Measurements from ENCODE around the gene DES.
"Not testable (repeated sequence)": the region's sequence is repeated elsewhere in the genome, so short reads cannot be mapped to it uniquely, and the experiment has no call there.

DES gene

DNA sequence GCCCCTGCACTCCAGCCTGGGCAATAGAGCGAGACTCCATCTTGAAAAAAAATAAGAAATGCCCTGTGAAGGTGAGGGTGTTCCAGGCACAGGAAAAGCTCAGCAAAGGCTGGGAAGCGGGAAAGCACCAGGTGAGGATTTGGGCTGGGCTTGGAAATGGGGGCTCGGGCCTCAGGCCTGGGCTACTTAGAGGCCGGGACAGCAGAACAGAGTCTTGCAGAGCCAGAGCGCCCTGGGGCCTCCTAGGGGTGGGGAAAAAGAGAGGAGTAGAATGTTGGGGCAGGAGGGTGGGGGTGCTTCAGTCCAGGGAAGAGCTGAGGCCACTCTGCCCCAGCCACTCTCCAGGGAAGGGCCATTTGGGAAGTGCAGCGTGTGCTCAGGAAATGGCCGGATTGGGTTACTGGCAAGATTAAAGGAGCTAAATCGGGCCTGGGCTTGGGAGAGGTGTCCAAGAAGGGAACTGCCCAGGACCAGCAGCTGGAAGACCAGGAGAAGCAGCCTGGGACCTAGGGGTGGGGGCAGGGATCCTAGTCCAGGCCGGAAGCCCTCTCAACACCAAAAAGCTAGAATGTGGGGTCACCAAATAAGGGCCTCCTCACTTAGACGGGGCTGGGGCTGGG is 13.8 kb upstream of the DES start:
- no peak overlapping the region for H3K27ac ChIP-seq
- CTCF ChIA-PET = interaction anchor here (0.5 to 5.4 kb wide), 6 partner anchors 44 to 316 kb away, joined by 3 to 96 read pairs (median 4); no protein-coding TSS in a partner anchor
- DNase-seq (ENCODE audit: low spot score) = no peak
- TF ChIP-seq, protein P1, sequence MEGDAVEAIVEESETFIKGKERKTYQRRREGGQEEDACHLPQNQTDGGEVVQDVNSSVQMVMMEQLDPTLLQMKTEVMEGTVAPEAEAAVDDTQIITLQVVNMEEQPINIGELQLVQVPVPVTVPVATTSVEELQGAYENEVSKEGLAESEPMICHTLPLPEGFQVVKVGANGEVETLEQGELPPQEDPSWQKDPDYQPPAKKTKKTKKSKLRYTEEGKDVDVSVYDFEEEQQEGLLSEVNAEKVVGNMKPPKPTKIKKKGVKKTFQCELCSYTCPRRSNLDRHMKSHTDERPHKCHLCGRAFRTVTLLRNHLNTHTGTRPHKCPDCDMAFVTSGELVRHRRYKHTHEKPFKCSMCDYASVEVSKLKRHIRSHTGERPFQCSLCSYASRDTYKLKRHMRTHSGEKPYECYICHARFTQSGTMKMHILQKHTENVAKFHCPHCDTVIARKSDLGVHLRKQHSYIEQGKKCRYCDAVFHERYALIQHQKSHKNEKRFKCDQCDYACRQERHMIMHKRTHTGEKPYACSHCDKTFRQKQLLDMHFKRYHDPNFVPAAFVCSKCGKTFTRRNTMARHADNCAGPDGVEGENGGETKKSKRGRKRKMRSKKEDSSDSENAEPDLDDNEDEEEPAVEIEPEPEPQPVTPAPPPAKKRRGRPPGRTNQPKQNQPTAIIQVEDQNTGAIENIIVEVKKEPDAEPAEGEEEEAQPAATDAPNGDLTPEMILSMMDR (conservative IDR thresholded peaks at IDR 0.05; ENCODE audit: low read depth) = no peak
- POLR2A ChIA-PET (ENCODE audit: low non-redundant PET) = interaction anchor here (1.0 kb wide), 1 partner anchor 15 kb away, joined by 3 read pairs; no protein-coding TSS in a partner anchor

DNA sequence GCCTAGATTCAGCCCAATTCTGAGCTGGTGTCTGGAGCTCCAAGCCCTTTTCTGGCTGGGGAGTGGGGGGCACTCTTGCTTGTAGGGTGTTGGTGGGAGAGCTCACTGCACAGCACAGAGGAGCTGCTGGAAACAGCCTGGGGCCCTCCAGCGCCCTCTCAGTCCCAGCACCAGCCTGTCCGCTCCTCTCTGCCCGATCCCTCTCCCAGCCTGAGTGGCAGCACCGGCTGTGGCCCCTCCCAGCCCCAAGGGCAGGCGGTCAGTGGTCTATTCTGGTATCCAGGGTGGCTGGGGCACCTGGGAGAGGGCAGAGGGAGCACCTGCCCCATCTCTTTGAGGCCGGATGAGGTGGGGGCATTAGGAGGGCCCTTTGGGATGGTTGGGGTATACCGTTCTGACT is 13.2 kb upstream of the DES start:
- DNase-seq (ENCODE audit: low spot score) = no peak
- H3K27ac ChIP-seq = no peak overlapping the region
- TF ChIP-seq, protein P1 (conservative IDR thresholded peaks at IDR 0.05; ENCODE audit: low read depth) = no peak
- CTCF ChIA-PET = interaction anchor here (0.8 to 5.4 kb wide), 3 partner anchors 54 to 125 kb away, joined by 3 to 96 read pairs (median 3); no protein-coding TSS in a partner anchor
- POLR2A ChIA-PET (ENCODE audit: low non-redundant PET) = no interaction called here

DNA sequence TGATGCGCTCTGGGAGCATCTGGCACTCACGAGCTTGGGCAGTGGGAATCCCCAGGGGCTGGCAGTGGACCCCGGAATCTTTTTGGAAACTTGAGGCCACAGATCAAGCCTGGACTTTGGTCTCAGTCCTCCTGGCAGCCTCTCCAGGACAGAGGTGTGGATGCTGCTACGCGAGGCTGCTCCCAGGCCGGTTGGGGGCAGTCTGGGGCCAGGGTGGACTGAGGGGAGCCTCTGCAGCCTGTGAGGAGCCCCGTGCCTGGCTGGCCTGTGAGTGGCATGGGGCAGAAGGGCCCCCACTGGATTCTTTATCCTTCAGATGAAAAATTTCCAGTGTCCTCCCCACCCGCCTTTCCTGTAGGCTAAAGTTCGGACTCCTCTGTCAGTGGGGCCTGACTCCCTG is 12.7 kb upstream of the DES start:
- TF ChIP-seq, protein P1 (conservative IDR thresholded peaks at IDR 0.05; ENCODE audit: low read depth) = no peak
- POLR2A ChIA-PET (ENCODE audit: low non-redundant PET) = no interaction called here
- no peak for DNase-seq (ENCODE audit: low spot score)
- no peak overlapping the region for H3K27ac ChIP-seq
- CTCF ChIA-PET = interaction anchor here (5.4 kb wide), 1 partner anchor 125 kb away, joined by 96 read pairs; no protein-coding TSS in a partner anchor

DNA sequence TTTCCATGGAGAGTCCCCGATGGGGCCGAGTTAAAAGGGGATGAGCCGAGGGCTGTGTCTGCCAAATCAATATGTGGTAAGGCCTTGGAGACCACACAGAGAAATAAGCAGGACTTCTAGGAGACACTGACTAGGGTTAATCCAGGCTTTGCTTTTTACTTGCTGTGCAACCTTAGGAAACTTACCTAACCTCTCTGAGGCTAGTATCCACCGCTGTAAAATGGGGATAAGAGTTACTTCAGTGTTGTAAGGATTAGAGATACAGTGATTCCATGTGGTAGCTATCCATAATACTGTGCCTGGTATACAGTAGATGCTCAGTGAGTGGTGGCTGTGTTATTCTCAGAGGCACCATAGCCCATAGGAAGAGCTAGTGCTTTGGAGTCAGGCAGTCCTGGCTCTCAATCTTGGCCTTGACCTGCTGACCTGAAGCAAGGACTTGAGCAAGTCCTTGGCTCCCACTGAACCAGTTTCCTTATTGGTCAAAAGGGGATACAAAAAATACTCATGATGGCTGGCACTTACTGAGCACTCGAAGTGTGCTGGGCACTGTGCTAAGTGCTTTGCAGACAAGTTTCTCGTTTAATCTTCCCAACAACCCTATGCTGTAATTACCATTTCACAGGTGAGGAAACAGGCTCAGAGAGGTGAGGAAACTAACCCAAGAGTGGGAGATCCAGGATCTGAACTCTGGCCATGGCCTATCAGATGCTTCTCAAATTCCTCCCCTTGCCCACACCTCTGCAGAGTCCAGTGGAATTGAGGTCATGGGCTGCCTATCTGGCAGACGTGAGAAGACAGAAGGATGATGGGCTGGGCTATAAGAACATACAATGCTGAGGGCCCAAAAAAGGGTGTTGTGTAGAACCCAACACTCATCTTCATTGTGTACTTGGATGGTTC is 12.0 kb upstream of the DES start:
- TF ChIP-seq, protein P1 (conservative IDR thresholded peaks at IDR 0.05; ENCODE audit: low read depth) = no peak
- POLR2A ChIA-PET (ENCODE audit: low non-redundant PET) = no interaction called here
- DNase-seq (ENCODE audit: low spot score) = no peak
- CTCF ChIA-PET = no interaction called here
- H3K27ac ChIP-seq = no peak overlapping the region

DNA sequence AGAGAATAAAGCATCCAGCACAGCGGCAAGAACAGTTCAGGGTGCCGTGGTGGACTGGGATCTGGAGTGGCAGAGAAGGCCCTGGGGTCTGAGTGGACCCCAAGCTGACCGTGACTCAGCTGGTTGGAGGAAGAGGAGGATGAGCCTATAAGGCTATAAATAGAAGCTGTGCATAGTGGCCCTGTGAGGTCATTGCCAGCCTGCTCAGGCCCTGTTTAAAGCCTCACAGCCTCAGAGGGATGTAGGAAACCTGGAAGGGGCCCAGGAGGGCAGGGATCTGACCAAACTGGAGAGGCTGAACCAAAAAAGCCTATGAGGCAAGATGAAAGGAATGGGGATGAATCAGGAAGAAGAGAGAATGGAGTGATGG is 11.3 kb upstream of the DES start:
- DNase-seq (ENCODE audit: low spot score) = no peak
- ChIA-PET CTCF (no interaction called here), POLR2A (ENCODE audit: low non-redundant PET) (no interaction called here)

DNA sequence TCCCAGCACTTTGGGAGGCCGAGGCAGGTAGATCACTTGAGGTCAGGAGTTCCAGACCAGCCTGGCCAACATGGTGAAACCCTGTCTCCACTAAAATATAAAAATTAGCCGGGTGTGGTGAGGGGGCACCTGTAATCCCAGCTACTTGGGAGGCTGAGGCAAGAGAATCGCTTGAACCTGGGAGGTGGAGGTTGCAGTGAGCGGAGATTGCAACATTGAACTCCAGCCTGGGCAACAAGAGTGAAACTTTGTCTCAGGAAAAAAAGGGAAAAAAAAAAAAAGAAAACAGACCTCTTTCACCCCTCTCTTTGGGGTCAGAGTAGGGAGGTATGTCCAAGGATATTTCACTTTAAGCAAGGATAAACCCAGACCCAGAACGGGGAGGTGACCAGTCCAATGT is 10.8 kb upstream of the DES start:
- DNase-seq (ENCODE audit: low spot score); H3K27ac ChIP-seq; POLR2A ChIA-PET (ENCODE audit: low non-redundant PET): not testable (repeated sequence)
- CTCF ChIA-PET = interaction anchor here (0.6 kb wide), 1 partner anchor 76 kb away, joined by 10 read pairs; no protein-coding TSS in a partner anchor

More for the DNA sequence above, 11.3 kb upstream of the DES start:
- no peak overlapping the region for H3K27ac ChIP-seq
- TF ChIP-seq, protein P1 (conservative IDR thresholded peaks at IDR 0.05; ENCODE audit: low read depth) = no peak

DNA sequence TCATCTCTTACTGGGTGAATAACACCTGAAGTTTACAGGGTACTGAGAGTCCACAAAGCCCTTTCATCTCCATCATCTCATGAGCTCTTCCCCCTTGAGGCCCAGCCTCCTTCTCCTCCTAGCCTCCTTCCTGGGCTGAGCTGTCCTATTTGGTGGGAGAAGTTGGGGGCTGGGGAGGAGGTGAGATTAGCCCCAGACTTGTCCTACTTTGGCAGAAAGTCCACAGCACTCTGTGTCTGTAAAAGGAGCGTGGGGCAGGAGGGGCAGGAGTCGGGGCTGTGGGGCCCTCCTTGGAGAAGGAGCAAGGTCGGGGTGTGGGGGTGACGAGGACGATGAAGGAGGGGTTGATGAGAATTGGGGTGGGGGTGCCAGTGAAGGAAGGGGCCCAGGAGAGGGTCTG is 10.0 kb upstream of the DES start:
- POLR2A ChIA-PET (ENCODE audit: low non-redundant PET) = no interaction called here
- no peak overlapping the region for H3K27ac ChIP-seq
- TF ChIP-seq, protein P1 (conservative IDR thresholded peaks at IDR 0.05; ENCODE audit: low read depth) = no peak
- no peak for DNase-seq (ENCODE audit: low spot score)
- CTCF ChIA-PET = no interaction called here

Data from RWPE1 (cell line).